Panc1 (cell line): ENCODE results near the gene C2CD3. TPM values are rescaled to one million over a fixed set of nuclear protein-coding genes. Genes with fewer than 3 reads are reported as not detected.

Source experiments
- ATAC-seq: fragments of 200-7000 bp; cut with Tn5 transposase; 2 replicates; pipeline ENCODE4 v1.9.1; 2020; ENCODE audit warnings: mild to moderate bottlenecking, moderate library complexity
- BruUV-seq: library from RNA; stranded (reverse); fragments of 400-500 nt; replicated peaks from 2 replicates; lab custom pipeline; 2021; lab: Mats Ljungman, UMichigan
- CTCF ChIA-PET: fragments of 300-600 bp; sonication (Branson Sonifier 250); formaldehyde crosslinking; loops from one replicate; lab custom pipeline; 2022; ENCODE audit warnings: antibody characterized with exemption; lab: Charles Lee
- POLR2A ChIA-PET: fragments of 300-600 bp; sonication (Branson Sonifier 250); formaldehyde crosslinking; loops from one replicate; lab custom pipeline; 2022; ENCODE audit warnings: antibody characterized with exemption; lab: Charles Lee
- DNase-seq: peaks from one replicate; pipeline ENCODE4 v3.0.0-alpha.2; 2010; ENCODE audit warnings: low read depth, low spot score
- H3K27ac ChIP-seq: 2 replicates; pipeline ENCODE4 v1.5.1; 2011; ENCODE audit warnings: mild to moderate bottlenecking, low read length, inconsistent platforms
- H3K27me3 ChIP-seq: fragments of 200-500 bp; sonication (Bioruptor generic); 2 replicates; pipeline ENCODE4 v1.6.0; 2014; ENCODE audit warnings: low read length, inconsistent platforms; ENCODE audit not compliant: control insufficient read depth, insufficient read depth
- H3K36me3 ChIP-seq: fragments of 200-500 bp; sonication (Bioruptor generic); 2 replicates; pipeline ENCODE4 v1.5.1; 2014; ENCODE audit warnings: inconsistent platforms, mild to moderate bottlenecking, low read length, moderate library complexity; ENCODE audit not compliant: control insufficient read depth, insufficient read depth
- H3K4me1 ChIP-seq: 2 replicates; pipeline ENCODE4 v1.5.1; 2011; ENCODE audit warnings: inconsistent platforms, mild to moderate bottlenecking, low read length, moderate library complexity; ENCODE audit not compliant: control insufficient read depth, insufficient read depth
- H3K4me3 ChIP-seq, 2 experiments: 2 replicates each; pipeline ENCODE4 v1.5.1; 2011 to 2012; ENCODE audit warnings: low read depth in 2 of 2, low read length in 2 of 2, mild to moderate bottlenecking in 2 of 2, inconsistent platforms in 1 of 2, moderate library complexity in 1 of 2
- H3K9me3 ChIP-seq: fragments of 200-500 bp; sonication (Bioruptor generic); 2 replicates; pipeline ENCODE4 v1.5.1; 2014; ENCODE audit warnings: low read depth, mild to moderate bottlenecking, inconsistent platforms, low read length, moderate library complexity; ENCODE audit not compliant: control insufficient read depth, insufficient read depth
- CTCF ChIP-seq: fragments of 450-650 bp; IDR thresholded peaks from 2 replicates; pipeline ENCODE4 v1.5.1; 2017; ENCODE audit warnings: mild to moderate bottlenecking
- POLR2AphosphoS5 ChIP-seq: IDR thresholded peaks from 2 replicates; pipeline ENCODE4 v1.6.1; 2012; ENCODE audit warnings: mild to moderate bottlenecking, low read depth, low read length, moderate library complexity
- REST ChIP-seq, 2 experiments: IDR thresholded peaks; 2 replicates each; pipeline ENCODE4 v1.6.1; 2011 to 2012; ENCODE audit warnings: low read depth in 2 of 2, control low read depth in 1 of 2, low read length in 1 of 2, mild to moderate bottlenecking in 1 of 2, moderate library complexity in 1 of 2; ENCODE audit not compliant: insufficient read depth in 1 of 2
- SIN3A ChIP-seq: IDR thresholded peaks from 2 replicates; pipeline ENCODE4 v1.6.1; 2012; ENCODE audit warnings: low read depth, mild to moderate bottlenecking, low read length, moderate library complexity, borderline replicate concordance; ENCODE audit not compliant: insufficient read depth
- TCF7L2 ChIP-seq: IDR thresholded peaks from 2 replicates; pipeline ENCODE4 v1.6.1; 2011; ENCODE audit warnings: mild to moderate bottlenecking, low read depth, low read length, inconsistent platforms
- in situ Hi-C: cut with HindIII; loops from 2 replicates; pipeline ENCODE4 v1.10.0; 2016; ENCODE audit warnings: low sequenced_read_pairs, low pct_unique_long_range_greater_than_20kb
- intact Hi-C: fragments of 100-400 bp; cut with micrococcal nuclease; formaldehyde crosslinking; loops from one replicate; pipeline ENCODE4 v1.10.0; 2022; ENCODE audit not compliant: unreplicated experiment
- total RNA-seq: library from RNA; stranded (reverse); gene quantifications from one replicate; pipeline ENCODE4 v1.2.1, GENCODE V29; 2021; ENCODE audit not compliant: unreplicated experiment

C2CD3 gene
- total RNA-seq, 1 experiment from 2014 or later: 51.8 TPM

GRCh38 chr11:74116719-74117118 lies 54.1 kb downstream of the C2CD3 start:
- H3K4me1 ChIP-seq: no peaks in the 10 kb centered on the region
- DNase-seq: no peak
- ChIA-PET CTCF (no interaction called here), POLR2A (no interaction called here)
- intact Hi-C loops (no loop called here), in situ Hi-C loops (no loop called here)
- TF ChIP-seq TCF7L2: no peak
- no peak for TF ChIP-seq SIN3A
- H3K9me3 ChIP-seq: no peaks in the 10 kb centered on the region
- no peaks in the 10 kb centered on the region for H3K36me3 ChIP-seq
- H3K27me3 ChIP-seq: no peaks in the 10 kb centered on the region
- no peak overlapping the region for H3K4me3 ChIP-seq
- ATAC-seq: no peak
- BruUV-seq: no TSS peak
- no peak overlapping the region for H3K27ac ChIP-seq

GRCh38 chr11:74112877-74113276 lies 57.9 kb downstream of the C2CD3 start:
- POLR2A ChIA-PET: no interaction called here
- no peak for ATAC-seq

More at GRCh38 chr11:74112877-74113276, 57.9 kb downstream of the C2CD3 start:
- intact Hi-C loops: no loop called here
- no TSS peak for BruUV-seq
- Histone ChIP-seq H3K9me3 (no peaks in the 10 kb centered on the region), H3K27ac (no peak overlapping the region), H3K4me3 (no peak overlapping the region), H3K27me3 (no peaks in the 10 kb centered on the region), H3K4me1 (no peaks in the 10 kb centered on the region), H3K36me3 (no peaks in the 10 kb centered on the region)
- in situ Hi-C loops: no loop called here
- no peak for DNase-seq
- TF ChIP-seq CTCF (no peak), POLR2AphosphoS5 (no peak), REST (IDR thresholded peaks at IDR 0.05; ENCODE audit: insufficient read depth in 1 of 2, low read depth in 2 of 2, low read length in 1 of 2) (no peak), TCF7L2 (no peak), SIN3A (no peak)
- CTCF ChIA-PET: no interaction called here
